GM18858 (cell line): ENCODE data around the gene ANKIB1.
"Not testable (repeated sequence)": the region's sequence is repeated elsewhere in the genome, so short reads cannot be mapped to it uniquely, and the experiment has no call there.

Source experiments
- ATAC-seq: cut with Tn5 transposase; IDR thresholded peaks from one replicate; pipeline ENCODE4 v1.9.1; 2021; ENCODE audit not compliant: unreplicated experiment

Gene ANKIB1

DNA sequence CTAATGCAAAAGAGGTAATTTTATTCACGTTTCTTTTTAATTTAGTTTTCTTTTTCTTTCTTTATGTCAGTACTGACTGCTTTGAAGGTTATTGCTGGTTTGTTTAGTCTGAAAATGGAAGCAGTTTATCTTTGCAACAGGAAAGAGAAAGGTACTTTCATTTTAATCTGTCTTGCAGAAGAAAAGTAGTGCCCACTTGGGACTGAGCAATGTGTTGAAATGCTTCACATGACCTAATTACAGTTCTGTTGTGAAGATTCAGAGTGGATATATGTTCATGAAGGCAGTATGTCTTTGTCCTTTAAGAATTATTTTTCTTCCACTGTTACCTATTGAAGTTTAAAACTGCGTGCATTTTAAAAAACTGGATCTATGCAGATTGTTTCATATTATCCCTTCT lies 80.1 kb downstream of the ANKIB1 start:
- ATAC-seq, result no peak

DNA sequence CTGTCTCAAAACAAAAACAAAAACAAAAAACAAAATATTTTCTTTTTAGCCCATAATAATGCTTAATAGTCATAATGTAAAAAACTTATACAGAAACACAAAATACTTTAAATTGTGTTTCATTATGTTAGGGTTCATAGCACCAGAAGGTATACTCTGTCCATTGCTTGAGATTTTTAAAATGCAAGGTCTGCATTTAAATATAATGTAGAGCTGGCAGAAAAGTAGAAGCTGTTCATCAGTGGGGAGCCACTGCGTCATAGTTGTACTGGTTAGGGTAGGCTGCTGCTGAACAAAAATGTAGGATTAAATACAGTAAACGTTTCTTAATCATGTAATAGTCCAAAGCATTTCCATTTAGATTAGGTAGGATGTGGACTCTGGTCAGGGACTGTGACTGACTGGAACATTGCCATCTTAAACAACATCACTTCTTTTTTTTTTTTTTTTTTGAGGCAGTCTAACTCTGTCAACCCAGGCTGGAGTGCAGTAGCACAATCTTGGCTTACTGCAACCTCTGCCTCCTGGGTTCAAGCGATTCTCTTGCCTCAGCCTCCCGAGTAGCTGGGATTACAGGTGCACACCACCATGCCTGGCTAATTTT lies 85.2 kb downstream of the ANKIB1 start:
- no peak for ATAC-seq

DNA sequence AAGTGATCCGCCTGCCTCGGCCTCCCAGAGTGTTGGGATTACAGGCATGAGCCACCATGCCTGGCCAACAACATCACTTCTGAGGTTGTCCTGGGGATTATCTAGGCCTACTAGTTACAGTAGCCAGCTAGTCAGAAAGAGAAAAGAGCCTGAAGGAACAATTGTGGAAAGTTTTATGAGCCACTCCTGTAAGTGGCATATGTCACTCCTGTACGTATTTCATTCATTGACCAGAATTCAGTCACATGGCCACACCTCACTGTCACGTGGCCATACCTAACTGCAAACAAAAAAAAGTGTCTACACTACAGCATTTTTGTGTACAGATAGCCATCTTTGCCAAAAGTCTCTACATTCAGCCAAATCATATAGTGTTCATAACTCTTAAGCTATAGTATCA lies 85.7 kb downstream of the ANKIB1 start:
- no peak for ATAC-seq

DNA sequence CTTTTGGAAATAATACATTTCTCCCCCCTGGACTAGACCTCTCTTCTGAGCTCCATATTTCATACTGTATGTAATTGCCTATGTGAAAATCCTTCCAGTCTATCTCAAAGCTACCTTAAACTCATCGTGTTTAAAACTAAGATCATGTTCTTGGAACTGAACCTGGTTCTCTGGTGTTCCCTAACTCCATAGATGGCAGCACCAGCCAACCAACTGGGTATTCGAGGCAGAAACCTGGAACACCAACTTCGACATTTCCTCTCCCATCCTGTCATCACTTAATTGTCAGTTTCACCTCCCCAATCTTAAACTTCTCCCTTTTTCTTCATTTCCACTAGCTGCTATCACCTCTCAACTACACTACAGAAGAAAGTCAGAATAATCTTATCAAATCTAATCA lies 87.0 kb downstream of the ANKIB1 start:
- no peak for ATAC-seq

DNA sequence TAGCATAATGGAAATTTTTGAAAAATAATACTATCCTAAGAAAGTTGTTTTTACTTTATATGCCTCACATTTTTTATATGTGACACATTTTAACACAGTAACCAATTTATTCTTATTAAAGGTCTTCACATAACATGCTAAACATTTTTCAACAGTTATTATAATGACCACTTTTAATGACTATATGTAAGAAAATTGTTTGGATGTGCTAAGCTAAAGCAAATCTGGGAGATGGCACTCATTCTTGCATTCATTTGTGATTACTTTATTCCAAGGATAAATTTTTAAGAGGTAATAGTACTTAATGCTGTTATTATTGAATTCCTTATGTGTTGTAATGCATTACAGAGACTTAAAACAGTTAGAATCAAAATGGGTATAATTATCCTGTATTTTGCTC lies 88.1 kb downstream of the ANKIB1 start:
- no peak for ATAC-seq

DNA sequence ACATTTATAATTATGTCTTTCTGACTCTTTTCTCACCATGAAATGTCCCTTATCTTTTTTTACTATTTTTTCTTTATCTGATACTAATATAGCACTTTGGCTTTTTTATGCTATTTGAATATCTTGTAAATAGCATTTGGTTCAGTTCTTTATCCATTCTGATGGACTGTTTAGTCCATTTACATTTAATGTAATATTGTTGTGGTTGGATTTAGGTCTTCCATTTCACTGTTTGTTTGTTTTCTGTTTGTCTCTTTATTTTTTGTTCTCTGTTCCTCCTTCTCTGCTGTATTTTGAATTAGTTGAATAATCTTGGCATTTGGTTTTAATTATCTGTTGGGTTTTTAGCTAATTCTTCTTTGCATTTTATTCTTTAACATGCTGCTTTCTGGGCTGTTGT lies 89.8 kb downstream of the ANKIB1 start:
- ATAC-seq, result no peak

DNA sequence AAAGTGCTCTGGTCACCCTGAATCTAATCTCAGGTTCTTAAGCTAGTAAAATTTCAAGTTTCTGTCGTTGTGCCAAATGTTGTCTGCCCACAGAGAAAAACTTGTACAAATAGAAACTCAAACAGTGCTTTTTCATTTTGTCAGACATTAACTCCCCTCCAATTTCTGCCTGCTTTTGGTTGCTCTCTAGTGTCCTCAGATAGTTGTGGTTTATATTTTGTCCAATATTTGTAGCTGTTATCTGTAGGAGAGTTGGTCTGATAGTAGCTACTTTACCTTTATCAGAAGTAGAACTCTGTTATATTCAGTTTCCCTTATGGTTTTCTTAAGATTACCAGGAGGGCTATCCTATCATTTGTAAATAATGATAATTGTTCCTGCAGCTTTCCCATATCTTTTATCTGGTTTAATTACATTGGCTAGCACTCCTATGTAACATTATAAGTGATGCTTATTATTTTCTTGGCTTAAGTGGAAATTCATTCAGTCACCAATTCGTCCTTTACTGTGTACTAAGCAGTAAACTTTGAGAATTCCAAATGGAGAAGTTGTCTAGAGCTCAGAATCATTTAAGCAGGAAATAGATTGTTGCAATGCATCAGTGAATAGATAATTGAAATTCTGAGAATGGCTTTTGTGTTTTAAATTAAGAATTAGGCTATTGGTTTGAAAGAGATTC lies 91.0 kb downstream of the ANKIB1 start:
- ATAC-seq, result no peak

DNA sequence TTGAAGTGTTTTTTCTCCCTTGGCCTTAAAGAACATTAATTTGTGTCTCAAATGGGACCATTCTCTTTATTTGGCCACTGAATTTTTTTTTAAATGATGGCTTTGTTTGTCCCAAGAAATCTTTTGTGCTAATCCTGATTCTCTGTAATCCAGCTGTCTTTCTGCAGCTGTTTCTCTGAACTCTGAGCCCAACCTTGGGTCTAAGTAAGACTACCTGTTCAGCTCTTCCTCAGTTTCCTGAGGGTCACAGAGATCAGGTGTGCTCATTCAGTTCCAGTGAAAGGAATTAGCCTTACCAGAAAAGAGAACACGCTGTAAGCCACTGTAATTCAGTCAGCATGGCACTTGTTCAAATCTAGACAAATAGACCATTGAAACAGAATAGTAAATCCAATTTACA lies 94.2 kb downstream of the ANKIB1 start:
- ATAC-seq, result no peak

DNA sequence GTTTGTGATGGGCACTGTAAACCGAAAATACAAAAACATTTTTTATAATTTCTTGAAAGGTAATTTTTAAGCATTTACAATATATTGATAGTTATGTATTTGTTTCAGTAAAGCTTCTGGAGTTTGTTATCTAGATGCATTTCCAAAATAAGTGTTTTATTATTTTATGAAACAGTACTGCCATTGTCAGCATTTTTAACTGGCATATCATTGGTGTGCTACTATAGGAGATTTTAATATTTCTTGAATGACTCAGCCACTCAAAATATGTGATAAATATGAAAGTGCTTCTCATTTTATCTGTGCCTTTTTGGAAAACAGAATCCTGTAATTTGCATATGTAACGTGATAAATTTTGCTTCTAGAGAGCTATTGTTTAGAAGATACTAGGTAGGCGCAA lies 97.9 kb downstream of the ANKIB1 start:
- no peak for ATAC-seq

DNA sequence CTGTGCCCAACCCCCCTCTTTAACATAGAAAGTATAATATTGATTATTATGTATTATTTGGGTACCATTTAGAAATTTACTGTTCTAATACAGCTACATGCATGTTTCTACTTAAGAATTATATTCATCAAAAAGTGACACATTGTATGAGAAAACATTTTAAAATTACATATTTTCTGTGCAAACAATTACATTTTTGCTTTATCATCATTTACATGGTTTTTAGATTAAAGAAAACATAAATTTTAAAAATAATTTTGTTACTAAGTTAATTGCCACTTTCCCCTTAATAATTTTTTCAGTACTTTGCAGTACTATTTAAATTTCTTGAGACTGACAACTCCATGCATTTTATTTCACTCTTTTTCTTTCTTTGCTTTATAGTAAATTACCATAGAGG lies 106.2 kb downstream of the ANKIB1 start:
- ATAC-seq, result no peak

DNA sequence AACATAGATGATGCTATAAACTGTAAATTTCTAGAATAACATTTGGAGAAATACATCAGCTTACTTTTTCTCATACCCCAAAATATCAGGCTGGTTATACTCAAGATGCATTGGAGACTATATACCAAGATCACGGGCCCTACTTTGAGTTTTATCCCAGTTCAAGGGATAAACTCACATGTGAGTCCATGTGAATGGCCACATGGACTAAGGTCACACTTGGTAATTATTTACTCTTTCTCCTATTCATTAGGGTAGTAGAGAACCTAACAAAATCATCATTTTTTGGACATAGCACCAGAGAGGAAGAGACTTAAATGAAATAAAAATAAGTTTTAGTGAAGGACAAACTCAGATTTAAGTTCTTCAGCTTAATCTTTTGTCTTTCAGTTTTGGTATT lies 108.4 kb downstream of the ANKIB1 start:
- no peak for ATAC-seq

DNA sequence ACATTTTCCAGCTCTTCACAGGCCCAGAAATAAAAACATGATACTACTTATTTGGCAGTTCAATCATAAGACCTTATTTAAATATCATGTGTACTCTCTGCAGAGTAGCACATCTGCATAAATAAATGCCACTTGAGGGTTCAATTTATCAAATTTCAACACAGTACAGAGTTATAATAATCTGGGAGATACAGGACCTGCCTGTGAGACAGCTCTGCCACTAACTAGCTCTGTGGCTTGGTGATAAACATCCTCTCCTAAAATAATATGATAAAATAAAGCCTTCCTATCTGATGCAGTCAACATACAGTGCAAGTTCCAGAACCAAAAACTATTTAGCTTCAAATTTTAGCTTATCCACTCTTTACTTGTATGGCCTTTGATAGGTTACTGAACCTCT lies 110.6 kb downstream of the ANKIB1 start:
- ATAC-seq, result no peak

DNA sequence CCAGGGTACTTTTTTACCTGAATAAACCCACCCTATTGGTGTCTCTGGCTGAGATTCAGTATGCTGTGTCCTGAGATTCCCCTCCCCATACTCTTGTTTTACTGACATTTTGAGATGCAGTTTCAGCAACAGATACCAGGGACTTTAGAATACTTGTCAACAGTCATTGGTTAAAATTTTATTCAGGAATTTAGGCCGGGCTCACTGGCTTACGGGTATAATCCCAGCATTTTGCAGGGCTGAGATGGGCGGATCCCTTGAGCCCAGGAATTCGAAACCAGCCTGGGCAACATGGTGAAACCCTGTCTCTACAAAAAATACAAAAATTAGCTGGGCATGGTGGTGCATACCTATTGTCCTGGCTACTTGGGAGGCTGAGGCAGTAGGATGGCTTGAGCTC lies 111.5 kb downstream of the ANKIB1 start:
- no peak for ATAC-seq

DNA sequence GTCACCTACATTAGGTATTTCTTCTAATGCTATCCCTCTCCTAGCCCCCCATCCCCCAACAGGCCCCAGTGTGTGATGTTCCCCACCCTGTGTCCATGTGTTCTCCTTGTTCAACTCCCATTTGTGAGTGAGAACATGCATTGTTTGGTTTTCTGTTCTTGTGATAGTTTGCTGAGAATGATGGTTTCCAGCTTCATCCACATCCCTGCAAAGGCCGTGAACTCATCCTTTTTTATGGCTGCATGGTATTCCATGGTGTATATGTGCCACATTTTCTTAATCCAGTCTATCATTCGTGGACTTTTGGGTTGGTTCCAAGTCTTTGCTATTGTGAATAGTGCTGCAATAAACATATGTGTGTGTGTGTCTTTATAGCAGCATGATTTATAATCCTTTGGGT lies 113.4 kb downstream of the ANKIB1 start:
- not testable (repeated sequence) for ATAC-seq

DNA sequence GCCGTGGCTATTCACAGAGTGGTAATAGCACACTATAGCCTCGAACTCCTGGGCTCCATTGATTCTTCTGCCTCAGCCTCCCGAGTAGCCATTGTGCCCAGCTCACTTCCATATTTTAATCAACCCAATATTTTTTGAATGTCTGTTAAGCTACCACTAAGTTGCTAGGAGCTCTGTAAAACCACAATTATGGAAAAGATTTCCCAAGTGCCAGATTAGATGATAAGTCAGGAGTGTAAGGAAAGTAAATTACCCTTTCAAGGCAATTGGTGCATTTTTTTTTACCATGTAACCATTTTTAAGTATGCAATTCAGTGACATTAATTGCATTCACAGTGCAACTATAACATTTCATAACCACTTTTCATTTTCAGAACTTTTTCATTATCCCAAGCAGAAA lies 114.0 kb downstream of the ANKIB1 start:
- no peak for ATAC-seq

DNA sequence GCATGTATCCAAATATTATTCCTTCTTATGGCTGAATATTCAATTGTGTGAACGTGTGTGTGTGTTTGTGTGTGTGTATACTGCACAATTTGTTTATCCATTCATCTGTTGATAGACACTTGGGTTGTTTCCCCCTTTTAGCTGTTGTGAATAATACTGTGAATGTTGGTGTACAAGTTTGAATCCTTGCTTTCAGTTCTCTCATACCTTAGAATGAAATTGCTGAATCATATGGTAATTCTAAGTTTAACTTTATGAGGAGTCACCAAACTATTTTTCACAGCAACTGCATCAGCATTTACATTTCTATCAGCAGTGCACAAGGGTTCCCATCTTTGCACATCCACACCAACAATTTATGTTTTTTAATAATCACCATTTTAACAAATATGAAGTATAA lies 114.6 kb downstream of the ANKIB1 start:
- ATAC-seq, result no peak

DNA sequence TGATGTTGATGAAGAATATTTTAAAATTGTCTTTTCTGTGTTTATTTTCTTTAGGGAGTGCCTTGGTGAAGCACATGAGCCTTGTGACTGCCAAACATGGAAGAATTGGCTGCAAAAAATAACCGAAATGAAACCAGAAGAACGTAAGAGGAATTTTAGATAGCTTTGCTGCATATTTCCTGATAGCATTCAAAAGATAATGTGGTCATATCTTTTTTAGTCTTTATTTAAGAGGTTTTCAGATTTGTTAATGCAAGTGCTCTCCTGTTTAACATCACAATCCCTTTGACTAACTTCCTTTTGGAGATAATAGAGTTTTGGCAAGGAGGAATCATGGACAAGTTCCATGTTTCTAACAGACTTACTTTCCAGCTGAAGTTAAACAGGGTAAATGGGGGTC lies 116.4 kb downstream of the ANKIB1 start:
- ATAC-seq, result no peak

DNA sequence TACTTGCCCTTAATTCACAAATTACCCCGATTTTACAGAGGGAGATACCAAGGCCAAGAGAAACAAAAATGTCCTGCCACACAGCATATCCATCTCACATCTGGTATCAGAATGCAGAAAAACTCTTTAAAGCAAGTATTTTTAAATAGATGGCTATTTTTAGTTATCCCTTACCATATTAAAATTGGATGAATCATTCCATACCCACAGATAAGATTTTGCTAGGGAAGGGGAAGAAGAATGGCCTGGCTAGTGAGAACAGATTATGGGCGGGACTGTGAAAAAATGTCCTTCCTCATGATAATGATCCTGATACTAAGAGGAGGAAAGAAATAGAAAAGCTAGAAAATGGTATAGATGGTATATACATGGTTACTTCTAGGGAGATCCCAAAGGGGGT lies 121.0 kb downstream of the ANKIB1 start:
- ATAC-seq, result no peak

DNA sequence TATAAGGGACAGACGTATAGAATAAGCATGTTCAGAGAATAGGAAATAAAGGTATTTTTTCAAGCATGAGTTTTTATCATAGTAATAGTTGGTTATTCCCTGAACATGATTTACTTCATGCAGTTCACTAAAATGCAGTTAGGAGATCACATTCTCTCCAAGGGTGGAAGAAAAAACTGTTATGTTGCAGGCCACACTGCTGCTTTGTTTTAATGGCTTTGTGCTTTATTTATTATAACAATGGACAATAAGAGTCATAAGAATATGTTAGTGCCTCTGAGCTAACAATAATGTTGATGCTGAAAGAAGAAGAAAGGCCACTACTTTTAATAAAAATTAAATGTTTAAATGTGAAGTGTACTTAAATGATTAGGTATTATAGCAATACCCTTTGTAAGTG lies 123.0 kb downstream of the ANKIB1 start:
- no peak for ATAC-seq

DNA sequence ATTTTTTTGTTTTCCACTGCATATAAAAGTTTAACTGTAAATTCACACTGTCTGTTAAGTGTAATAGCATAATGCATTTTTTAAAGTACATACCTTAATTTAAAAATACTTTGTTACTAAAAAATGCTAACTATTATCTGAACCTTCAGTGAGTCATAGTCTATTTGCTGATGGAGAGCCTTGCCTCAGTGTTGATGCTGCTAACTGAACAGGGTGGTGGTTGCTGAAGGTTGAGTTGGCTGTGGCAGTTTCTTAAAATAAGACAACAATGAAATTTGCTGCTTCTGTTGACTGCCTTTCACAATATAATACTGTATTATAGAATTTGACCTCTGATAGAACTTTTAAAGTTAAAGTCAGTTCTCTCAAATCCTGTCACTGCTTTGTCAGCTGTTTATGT lies 129.2 kb downstream of the ANKIB1 start:
- no peak for ATAC-seq

DNA sequence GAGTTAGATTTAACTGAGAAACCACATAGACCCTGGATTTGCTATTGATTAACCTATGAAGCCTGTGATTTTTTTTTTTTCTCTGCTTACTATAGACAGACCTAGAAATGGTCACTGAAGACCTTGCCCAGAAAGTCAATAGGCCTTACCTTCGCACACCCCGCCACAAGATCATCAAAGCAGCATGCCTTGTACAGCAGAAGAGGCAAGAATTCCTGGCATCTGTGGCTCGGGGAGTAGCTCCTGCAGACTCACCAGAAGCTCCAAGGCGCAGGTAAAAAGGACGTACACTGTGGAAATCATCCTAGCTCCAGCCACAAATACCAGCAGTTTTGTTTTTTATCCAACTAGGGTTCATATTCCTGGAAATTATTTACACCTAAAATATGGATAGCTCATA lies 145.3 kb downstream of the ANKIB1 start:
- ATAC-seq, result no peak

DNA sequence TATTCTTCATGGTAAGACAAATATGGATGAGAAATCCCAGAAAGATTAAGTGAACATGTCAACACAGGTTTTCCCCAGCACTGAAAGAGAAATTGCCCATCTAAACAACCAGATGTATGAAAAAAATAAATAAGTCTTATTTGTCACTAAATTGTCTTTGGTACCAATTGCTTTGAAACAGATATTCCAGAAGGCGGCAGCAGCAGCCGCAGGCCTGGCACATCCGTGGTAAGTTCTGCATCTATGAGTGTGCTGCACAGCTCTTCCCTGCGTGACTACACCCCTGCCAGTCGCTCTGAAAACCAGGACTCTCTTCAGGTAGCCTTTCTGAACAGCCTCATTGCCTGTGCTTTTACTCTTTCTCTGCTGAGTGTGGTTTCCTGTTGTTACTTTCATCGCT lies 151.8 kb downstream of the ANKIB1 start:
- no peak for ATAC-seq

DNA sequence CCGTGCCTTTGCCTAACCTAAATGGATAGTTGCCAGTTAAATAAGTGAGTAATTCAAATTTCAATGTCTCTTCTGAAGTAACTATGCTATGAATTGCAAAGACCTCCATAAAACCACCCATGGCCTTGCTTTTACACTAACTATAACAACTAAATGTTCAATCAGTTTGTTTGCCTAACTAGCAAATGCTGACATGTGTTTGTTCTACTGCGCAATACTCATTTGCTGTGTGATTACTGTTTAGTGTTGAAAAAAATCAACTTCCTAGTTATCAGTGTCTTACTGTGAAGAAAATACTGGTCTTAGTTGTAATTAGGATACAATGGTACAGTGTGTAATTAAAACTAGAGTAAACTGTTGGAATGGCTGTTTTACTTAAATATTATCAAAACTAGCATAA lies 154.2 kb downstream of the ANKIB1 start:
- no peak for ATAC-seq
